Measurements from ENCODE around the gene CWC27.

DNA sequence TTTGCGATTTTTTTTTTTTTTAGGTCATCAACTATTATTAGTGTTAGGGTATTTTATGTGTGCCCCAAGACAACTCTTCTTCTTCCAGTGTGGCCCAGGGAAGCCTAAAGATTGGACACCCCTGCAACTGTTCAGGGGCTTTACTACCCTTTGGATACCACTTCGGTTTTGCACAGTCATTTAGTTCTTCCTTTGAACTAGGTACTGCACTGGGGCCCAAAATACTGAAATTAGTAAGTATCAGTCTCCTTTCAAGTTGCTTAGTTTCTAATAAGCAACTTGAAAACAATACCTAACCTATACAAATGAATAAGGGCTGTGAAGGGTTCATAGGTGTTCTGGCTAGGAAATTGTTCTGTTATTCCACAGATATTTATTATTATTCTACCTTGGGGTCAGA, 45.3 kb downstream of the CWC27 start:
- TF ChIP-seq POLR2AphosphoS5 (IDR thresholded peaks at IDR 0.05; ENCODE audit: low read depth, low read length) (no peak), POLR2A (IDR thresholded peaks at IDR 0.05; ENCODE audit: low read depth, low read length) (no peak), TAF1 (IDR thresholded peaks at IDR 0.05; ENCODE audit: borderline replicate concordance, low read depth, low read length) (no peak)
